H1 (cell line): Measurements from ENCODE around the gene FFAR2. TPM values are rescaled to one million over a fixed set of nuclear protein-coding genes. Genes with fewer than 3 reads are reported as not detected.

Source experiments
- CTCF ChIA-PET: fragments of 300-600 bp; sonication (Branson Sonifier 250); formaldehyde crosslinking; loops from one replicate; lab custom pipeline; 2021; ENCODE audit not compliant: partially characterized antibody; lab: Charles Lee
- POLR2A ChIA-PET: fragments of 300-600 bp; sonication (Branson Sonifier 250); formaldehyde crosslinking; loops from one replicate; lab custom pipeline; 2021; ENCODE audit warnings: inconsistent platforms; ENCODE audit not compliant: partially characterized antibody; lab: Charles Lee
- DNase-seq, 2 experiments: peaks; one replicate each; pipeline versions ENCODE4 v3.0.0 to v3.0.0-alpha.2; 2010 to 2022; ENCODE audit warnings: low spot score in 2 of 2, low read depth in 1 of 2, mixed read lengths in 1 of 2
- FAIRE-seq: peaks from 2 replicates; lab custom pipeline; 2011; peaks lifted over from hg19 to GRCh38; lab: Jason Lieb, UNC
- H2AFZ ChIP-seq: 2 replicates; pipeline ENCODE4 v1.8.1; 2012; ENCODE audit warnings: low read length, inconsistent platforms
- H2AK5ac ChIP-seq: 2 replicates; pipeline ENCODE4 v1.6.1; 2013; ENCODE audit warnings: low read depth, low read length
- H2BK120ac ChIP-seq: replicated peaks from 2 replicates; pipeline ENCODE3; 2013; ENCODE audit warnings: low read depth, low read length, inconsistent platforms
- H2BK12ac ChIP-seq: 2 replicates; pipeline ENCODE4 v1.6.1; 2013; ENCODE audit warnings: low read depth, low read length
- H2BK15ac ChIP-seq: 2 replicates; pipeline ENCODE4 v1.6.1; 2013; ENCODE audit warnings: low read length
- H2BK20ac ChIP-seq: 2 replicates; pipeline ENCODE4 v1.6.1; 2013; ENCODE audit warnings: low read length
- H2BK5ac ChIP-seq: 2 replicates; pipeline ENCODE4 v1.6.1; 2013; ENCODE audit warnings: low read depth, low read length
- H3K14ac ChIP-seq: 2 replicates; pipeline ENCODE4 v1.6.1; 2013; ENCODE audit warnings: inconsistent platforms; ENCODE audit not compliant: insufficient read length
- H3K18ac ChIP-seq: 2 replicates; pipeline ENCODE4 v1.6.1; 2013; ENCODE audit warnings: low read length; ENCODE audit errors: extremely low read depth
- H3K23ac ChIP-seq: 2 replicates; pipeline ENCODE4 v1.6.1; 2013; ENCODE audit warnings: inconsistent platforms; ENCODE audit not compliant: insufficient read length
- H3K23me2 ChIP-seq: 2 replicates; pipeline ENCODE4 v1.6.1; 2013; ENCODE audit warnings: low read depth, low read length
- H3K27ac ChIP-seq: 2 replicates; pipeline ENCODE4 v1.6.1; 2011; ENCODE audit warnings: low read depth, low read length, inconsistent platforms
- H3K27me3 ChIP-seq, 4 experiments: replicated peaks in 1 of 4; 1 replicate in 1 of 4; 2 replicates in 3 of 4; pipeline versions ENCODE4 v1.6.1 to v1.8.1; 2011 to 2013; ENCODE audit warnings: low read length in 3 of 4, mild to moderate bottlenecking in 3 of 4, inconsistent platforms in 2 of 4, mixed read lengths in 2 of 4, moderate library complexity in 1 of 4; ENCODE audit not compliant: control insufficient read depth in 3 of 4, insufficient read depth in 3 of 4; ENCODE audit errors: extremely low read depth in 1 of 4
- H3K36me3 ChIP-seq, 4 experiments: 2 replicates each; pipeline versions ENCODE4 v1.6.1 to v1.8.1; 2011 to 2013; ENCODE audit warnings: mild to moderate bottlenecking in 4 of 4, low read length in 3 of 4, moderate library complexity in 2 of 4, control low read depth in 1 of 4, inconsistent platforms in 1 of 4; ENCODE audit not compliant: insufficient read depth in 4 of 4, control insufficient read depth in 2 of 4
- H3K4ac ChIP-seq: replicated peaks from 2 replicates; pipeline ENCODE3; 2013; ENCODE audit warnings: low read length, low read depth, mixed read lengths, inconsistent platforms; ENCODE audit not compliant: insufficient read length
- H3K4me1 ChIP-seq, 4 experiments: replicated peaks in 1 of 4; 1 replicate in 1 of 4; 2 replicates in 3 of 4; pipeline versions ENCODE4 v1.6.1 to v1.8.1; 2011 to 2013; ENCODE audit warnings: low read length in 3 of 4, inconsistent platforms in 2 of 4, mixed read lengths in 1 of 4; ENCODE audit not compliant: insufficient read depth in 4 of 4, control insufficient read depth in 3 of 4
- H3K4me2 ChIP-seq, 2 experiments: 2 replicates each; pipeline versions ENCODE4 v1.6.1 to v1.8.1; 2011 to 2013; ENCODE audit warnings: low read depth in 2 of 2, low read length in 2 of 2, control low read depth in 1 of 2, inconsistent platforms in 1 of 2, mild to moderate bottlenecking in 1 of 2; ENCODE audit not compliant: insufficient read depth in 1 of 2
- H3K4me3 ChIP-seq, 4 experiments: fragments of 200-600, 300-600 bp in 1 of 4; sonication (generic), shearing (Covaris generic), sonication (Bioruptor Twin) in 1 of 4; 2 replicates each; pipeline versions ENCODE4 v1.5.1 to v1.8.1; 2011 to 2016; ENCODE audit warnings: low read length in 4 of 4, low read depth in 3 of 4, control low read depth in 2 of 4, inconsistent platforms in 2 of 4, mild to moderate bottlenecking in 2 of 4, mixed read lengths in 1 of 4, moderate library complexity in 1 of 4; ENCODE audit not compliant: insufficient read depth in 2 of 4; ENCODE audit errors: extremely low read depth in 1 of 4
- H3K56ac ChIP-seq: replicated peaks from 2 replicates; pipeline ENCODE3; 2013; ENCODE audit warnings: low read depth, mild to moderate bottlenecking, mixed read lengths, low read length, inconsistent platforms; ENCODE audit not compliant: insufficient read length
- H3K79me1 ChIP-seq: 2 replicates; pipeline ENCODE4 v1.6.1; 2013; ENCODE audit warnings: low read depth, low read length, control low read depth
- H3K79me2 ChIP-seq, 2 experiments: 2 replicates each; pipeline versions ENCODE4 v1.6.1 to v1.8.1; 2012 to 2013; ENCODE audit warnings: low read length in 2 of 2, mild to moderate bottlenecking in 2 of 2, inconsistent platforms in 1 of 2; ENCODE audit not compliant: insufficient read depth in 2 of 2, control insufficient read depth in 1 of 2
- H3K9ac ChIP-seq, 4 experiments: replicated peaks in 1 of 4; 1 replicate in 1 of 4; 2 replicates in 3 of 4; pipeline versions ENCODE4 v1.6.1 to v1.8.1; 2011 to 2013; ENCODE audit warnings: low read depth in 3 of 4, low read length in 3 of 4, control low read depth in 2 of 4, mild to moderate bottlenecking in 2 of 4, moderate library complexity in 2 of 4, inconsistent platforms in 1 of 4; ENCODE audit errors: extremely low read depth in 1 of 4
- H3K9me3 ChIP-seq, 2 experiments: 2 replicates each; pipeline versions ENCODE4 v1.6.1 to v1.8.1; 2012 to 2013; ENCODE audit warnings: mild to moderate bottlenecking in 2 of 2, moderate library complexity in 2 of 2, control low read depth in 1 of 2, inconsistent platforms in 1 of 2, low read depth in 1 of 2, low read length in 1 of 2, mixed read lengths in 1 of 2; ENCODE audit not compliant: insufficient read depth in 2 of 2
- H4K20me1 ChIP-seq, 2 experiments: replicated peaks in 1 of 2; 2 replicates each; pipeline versions ENCODE3 to v1.8.1; 2011 to 2013; ENCODE audit warnings: inconsistent platforms in 2 of 2, low read length in 2 of 2, mild to moderate bottlenecking in 1 of 2; ENCODE audit not compliant: insufficient read depth in 2 of 2, control insufficient read depth in 1 of 2
- H4K5ac ChIP-seq: 2 replicates; pipeline ENCODE4 v1.6.1; 2013; ENCODE audit warnings: low read length, low read depth, mixed read lengths, inconsistent platforms; ENCODE audit not compliant: insufficient read length
- H4K8ac ChIP-seq: 2 replicates; pipeline ENCODE4 v1.8.0; 2013; ENCODE audit warnings: mild to moderate bottlenecking, moderate library complexity, low read length, inconsistent platforms; ENCODE audit not compliant: insufficient read depth; ENCODE audit errors: extremely low read depth
- H4K91ac ChIP-seq: replicated peaks from 2 replicates; pipeline ENCODE3; 2013; ENCODE audit warnings: low read length, mixed read lengths, inconsistent platforms; ENCODE audit not compliant: insufficient read length
- ASH2L ChIP-seq: fragments of 200-600, 300-600 bp; sonication (generic); IDR thresholded peaks from one replicate; pipeline ENCODE4 v1.7.1; 2017; ENCODE audit warnings: low read length
- WGBS, 2 experiments: shearing (Covaris generic) in 1 of 2; methylation state at CpG; one replicate each; pipeline versions ENCODE4 v1.1.6 to v1.1.7; 2013 to 2015; ENCODE audit warnings: low lambda C conversion rate in 2 of 2, mixed read lengths in 2 of 2, inconsistent platforms in 1 of 2, low coverage in 1 of 2, missing lambda C conversion rate in 1 of 2; ENCODE audit not compliant: insufficient replicate concordance in 2 of 2, insufficient coverage in 1 of 2, insufficient read length in 1 of 2; ENCODE audit errors: extremely low coverage in 1 of 2, missing lambda C conversion rate in 1 of 2; 5-methylcytosine and 5-hydroxymethylcytosine counted together
- polyA plus RNA-seq, 7 experiments: library from polyadenylated mRNA; depleted of rRNA in 3 of 7; stranded (reverse) in 5 of 7; unstranded in 2 of 7; fragments of >200 nt in 5 of 7; fragments of 200-250 nt in 2 of 7; gene quantifications; 1 replicate in 5 of 7; 2 replicates in 1 of 7; 4 replicates in 1 of 7; pipeline versions ENCODE4 v1.2.1 to v1.2.3, GENCODE V29; 2011 to 2013; ENCODE audit warnings: missing spikeins in 2 of 7, mixed read lengths in 2 of 7
- total RNA-seq: library from RNA; stranded (reverse); fragmentation: NEBNext Ultra II Directional; extraction: Animal tissue kit (Norgen Biotek cat#: 25700); gene quantifications from 2 replicates; pipeline ENCODE4 v1.2.1, GENCODE V29; 2021

FFAR2 gene
- total and polyA plus RNA-seq, 2 of the 8 experiments (the other 6 are each of a cell fraction or from before 2014, with no cell fraction given), result not detected

DNA sequence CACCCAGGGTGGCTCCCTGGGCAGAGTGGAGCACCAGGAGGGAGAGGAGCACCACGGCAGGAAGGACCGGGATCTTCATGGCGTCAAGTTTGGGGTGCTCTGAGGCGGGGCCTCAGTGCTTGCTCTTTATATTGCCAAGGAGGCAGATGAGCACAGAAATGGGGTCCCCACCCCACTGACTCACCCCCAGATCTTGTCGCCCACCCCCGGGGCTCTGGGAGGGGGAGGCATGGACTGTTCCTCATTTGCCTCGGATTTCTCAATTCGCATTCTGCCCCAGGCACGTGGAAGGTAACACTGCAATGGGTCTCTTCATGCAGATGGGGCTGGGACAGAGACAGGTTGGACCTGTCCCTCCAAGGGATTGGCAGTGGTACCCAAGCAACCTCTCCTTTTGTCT is 42.3 kb downstream of the FFAR2 start, which contains the start of gene KRTDAP:
Gene KRTDAP (minus strand): TSS at position 101 of the 400 bp plus-strand sequence. CDS start 22 bp downstream, at position 79.
- no peaks in the 10 kb centered on the region; a peak in 1 of 7 replicates for H3K4me1 ChIP-seq
- no peak within 1 kb of the TSS for H3K27ac ChIP-seq
- H2BK20ac ChIP-seq, result no peak within 1 kb of the TSS
- FAIRE-seq (no peak), DNase-seq (no peak)
- no peak within 1 kb of the TSS for H4K91ac ChIP-seq
- no peak within 1 kb of the TSS for H3K56ac ChIP-seq
- H2BK120ac ChIP-seq, result no peak within 1 kb of the TSS
- no peak within 1 kb of the TSS for H3K4me2 ChIP-seq
- H3K4me3 ChIP-seq, result no peak within 1 kb of the TSS
- peaks cover 0 to 3% of the 10 kb centered on the region in 2 experiments for H4K20me1 ChIP-seq
- H3K27me3 ChIP-seq, result no peaks in the 10 kb centered on the region; a peak in 2 of 7 replicates
- H2BK12ac ChIP-seq, result no peak within 1 kb of the TSS
- H2AFZ ChIP-seq, result no peak within 1 kb of the TSS
- H2BK15ac ChIP-seq, result no peak within 1 kb of the TSS
- no peak within 1 kb of the TSS for H2BK5ac ChIP-seq
- 87% methylated on average over 9 of the region's 9 CpGs; no CpG with 5 or more reads in 1 of the 2 experiments for WGBS, 2 experiments
- H3K18ac ChIP-seq, result no peak within 1 kb of the TSS
- no peaks in the 10 kb centered on the region; the same call in 1 of the 2 replicates for H3K23me2 ChIP-seq
- no peak within 1 kb of the TSS for H3K4ac ChIP-seq
- no peaks in the 10 kb centered on the region for H3K36me3 ChIP-seq
- H3K9ac ChIP-seq, result no peak within 1 kb of the TSS; a peak in 1 of 7 replicates
- H3K14ac ChIP-seq, result no peak within 1 kb of the TSS
- no peak within 1 kb of the TSS for H4K5ac ChIP-seq
- no peak within 1 kb of the TSS for H3K23ac ChIP-seq
- ChIA-PET POLR2A (interaction anchor here (2.7 to 4.3 kb wide), 4 partner anchors 12 to 19 kb away, joined by 13 to 27 read pairs (median 18); no protein-coding TSS in a partner anchor), CTCF (interaction anchor here (0.7 to 2.8 kb wide), 8 partner anchors 10 to 275 kb away, joined by 3 to 13 read pairs (median 4); no protein-coding TSS in a partner anchor)
- no peaks in the 10 kb centered on the region for H3K79me2 ChIP-seq
- peak within 1 kb of the TSS; percentile 45; the same call in 1 of the 2 replicates for H4K8ac ChIP-seq
- no peaks in the 10 kb centered on the region; the same call in 1 of the 2 replicates for H3K79me1 ChIP-seq
- H3K9me3 ChIP-seq, result no peaks in the 10 kb centered on the region
- no peak within 1 kb of the TSS for H2AK5ac ChIP-seq
- TF ChIP-seq ASH2L, result no peak
